ENCODE data around the gene WDR70.
"Not testable (repeated sequence)": the region's sequence is repeated elsewhere in the genome, so short reads cannot be mapped to it uniquely, and the experiment has no call there.

WDR70 gene

DNA sequence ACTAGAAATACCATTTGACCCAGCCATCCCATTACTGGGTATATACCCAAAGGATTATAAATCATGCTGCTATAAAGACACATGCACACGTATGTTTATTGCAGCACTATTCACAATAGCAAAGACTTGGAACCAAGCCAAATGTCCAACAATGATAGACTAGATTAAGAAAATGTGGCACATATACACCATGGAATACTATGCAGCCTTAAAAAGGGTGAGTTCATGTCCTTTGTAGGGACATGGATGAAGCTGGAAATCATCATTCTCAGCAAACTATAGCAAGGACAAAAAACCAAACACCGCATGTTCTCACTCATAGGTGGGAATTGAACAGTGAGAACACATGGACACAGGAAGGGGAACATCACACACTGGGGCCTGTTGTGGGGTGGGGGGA lies 243.2 kb downstream of the WDR70 start:
- not testable (repeated sequence) for H3K9me3 ChIP-seq (ENCODE audit: low read length); H3K9ac ChIP-seq (ENCODE audit: low read length); H3K36me3 ChIP-seq (ENCODE audit: insufficient read depth, low read length); H3K4me1 ChIP-seq (ENCODE audit: insufficient read depth, low read length); H3K4me3 ChIP-seq (ENCODE audit: low read depth in 1 of 2, low read length in 2 of 2); H3K27ac ChIP-seq (ENCODE audit: low read depth, low read length); H3K27me3 ChIP-seq (ENCODE audit: control insufficient read depth in 1 of 2, insufficient read depth in 2 of 2, low read length in 2 of 2)

DNA sequence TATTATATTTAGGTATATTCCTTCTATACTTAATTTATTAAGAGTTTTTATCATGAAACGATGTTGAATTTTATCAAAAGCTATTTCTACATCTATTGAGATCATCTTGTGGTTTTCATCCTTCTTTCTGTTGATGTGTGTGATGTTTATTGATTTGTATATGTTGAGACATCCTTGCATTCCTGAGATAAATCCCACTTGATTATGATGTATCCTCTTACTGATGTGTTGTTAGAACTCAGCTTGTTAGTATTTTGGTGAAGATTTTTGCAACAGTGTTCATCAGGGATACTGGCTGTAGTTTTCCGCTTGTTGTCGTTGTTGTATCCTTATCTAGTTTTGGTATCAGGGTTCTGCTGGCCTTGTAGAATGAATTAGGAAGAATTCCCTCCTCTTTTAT lies 247.1 kb downstream of the WDR70 start:
- no peak overlapping the region for H3K27ac ChIP-seq (ENCODE audit: low read depth, low read length)
- H3K9me3 ChIP-seq (ENCODE audit: low read length) = no peaks in the 10 kb centered on the region
- no peaks in the 10 kb centered on the region for H3K4me1 ChIP-seq (ENCODE audit: insufficient read depth, low read length)
- H3K36me3 ChIP-seq (ENCODE audit: insufficient read depth, low read length) = no peaks in the 10 kb centered on the region
- H3K4me3 ChIP-seq (ENCODE audit: low read depth in 1 of 2, low read length in 2 of 2) = no peak overlapping the region
- H3K9ac ChIP-seq (ENCODE audit: low read length) = no peak overlapping the region
- H3K27me3 ChIP-seq (ENCODE audit: control insufficient read depth in 1 of 2, insufficient read depth in 2 of 2, low read length in 2 of 2) = no peaks in the 10 kb centered on the region

DNA sequence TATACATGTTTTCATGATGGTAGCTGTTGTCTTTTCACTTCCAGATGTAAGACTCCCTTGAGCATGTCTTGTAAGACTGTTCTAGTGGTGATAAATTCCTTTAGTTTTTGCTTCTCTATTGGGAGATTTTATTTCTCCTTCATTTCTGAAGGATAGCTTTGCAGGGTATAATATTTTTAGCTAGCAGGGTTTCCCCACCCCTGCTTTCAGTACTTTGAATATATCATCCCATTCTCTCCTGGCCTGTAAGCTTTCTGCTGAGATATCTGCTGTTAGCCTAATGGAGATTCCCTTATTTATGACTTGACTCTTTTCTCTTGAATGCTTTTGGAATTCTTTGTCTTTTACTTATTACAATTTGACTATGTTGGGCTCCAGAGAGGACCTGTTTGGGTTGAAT lies 249.8 kb downstream of the WDR70 start:
- Histone ChIP-seq H3K36me3 (ENCODE audit: insufficient read depth, low read length) (no peaks in the 10 kb centered on the region), H3K4me1 (ENCODE audit: insufficient read depth, low read length) (no peaks in the 10 kb centered on the region), H3K27me3 (ENCODE audit: control insufficient read depth in 1 of 2, insufficient read depth in 2 of 2, low read length in 2 of 2) (no peaks in the 10 kb centered on the region), H3K9me3 (ENCODE audit: low read length) (no peaks in the 10 kb centered on the region), H3K4me3 (ENCODE audit: low read depth in 1 of 2, low read length in 2 of 2) (no peak overlapping the region), H3K27ac (ENCODE audit: low read depth, low read length) (no peak overlapping the region), H3K9ac (ENCODE audit: low read length) (no peak overlapping the region)

DNA sequence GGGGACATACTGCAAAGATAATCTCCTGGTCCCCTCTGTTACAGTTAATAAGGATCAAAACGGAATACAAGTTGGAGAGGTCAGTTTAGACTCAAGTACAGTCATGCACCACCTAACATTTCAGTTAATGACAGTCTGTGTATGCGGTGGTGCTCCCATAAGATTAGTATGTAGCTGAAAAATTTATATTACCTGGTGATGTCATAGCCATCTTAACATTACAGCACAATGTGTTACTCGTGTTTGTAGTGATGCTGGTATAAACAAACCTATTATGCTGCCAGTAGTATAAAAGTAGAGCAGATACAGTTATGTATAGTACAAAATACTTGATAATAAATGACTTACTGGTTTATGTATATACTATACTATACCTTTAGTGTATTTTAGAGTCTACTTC lies 252.8 kb downstream of the WDR70 start:
- H3K4me1 ChIP-seq (ENCODE audit: insufficient read depth, low read length) = no peaks in the 10 kb centered on the region
- H3K9ac ChIP-seq (ENCODE audit: low read length) = no peak overlapping the region
- no peak overlapping the region for H3K27ac ChIP-seq (ENCODE audit: low read depth, low read length)
- no peak overlapping the region for H3K4me3 ChIP-seq (ENCODE audit: low read depth in 1 of 2, low read length in 2 of 2)
- no peaks in the 10 kb centered on the region for H3K36me3 ChIP-seq (ENCODE audit: insufficient read depth, low read length)
- no peaks in the 10 kb centered on the region for H3K9me3 ChIP-seq (ENCODE audit: low read length)
- no peaks in the 10 kb centered on the region for H3K27me3 ChIP-seq (ENCODE audit: control insufficient read depth in 1 of 2, insufficient read depth in 2 of 2, low read length in 2 of 2)

DNA sequence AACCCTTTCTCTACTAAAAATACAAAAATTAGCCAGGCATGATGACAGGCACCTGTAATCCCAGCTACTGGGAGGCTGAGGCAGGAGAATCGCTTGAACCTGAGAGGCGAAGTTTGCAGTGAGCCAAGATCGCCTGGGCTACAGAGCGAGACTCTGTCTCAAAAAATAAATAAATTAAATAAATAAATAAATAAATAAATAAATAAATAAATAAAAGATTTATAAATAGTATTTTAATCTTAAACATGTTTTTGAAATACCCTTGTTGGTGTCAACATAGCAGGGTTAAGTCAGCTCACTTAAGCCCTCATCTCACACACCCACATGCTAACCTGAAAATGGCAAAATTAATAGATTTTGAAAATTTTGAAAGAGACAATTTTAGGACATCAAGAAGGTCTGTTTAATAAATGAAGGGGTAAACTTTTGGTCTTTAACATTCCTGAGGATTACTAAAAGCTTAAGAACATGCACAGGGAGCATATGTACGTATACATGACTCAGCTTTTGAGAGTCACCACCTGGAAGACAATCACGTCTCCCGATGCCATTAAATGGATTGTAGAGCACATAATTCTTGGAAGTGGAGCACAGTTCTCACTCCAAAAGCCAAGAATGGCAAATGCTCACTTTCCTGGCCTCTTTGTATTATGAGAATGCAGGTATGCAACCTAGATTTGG lies 258.2 kb downstream of the WDR70 start:
- no peak overlapping the region for H3K9ac ChIP-seq (ENCODE audit: low read length)
- no peaks in the 10 kb centered on the region for H3K27me3 ChIP-seq (ENCODE audit: control insufficient read depth in 1 of 2, insufficient read depth in 2 of 2, low read length in 2 of 2)
- H3K36me3 ChIP-seq (ENCODE audit: insufficient read depth, low read length) = no peaks in the 10 kb centered on the region

DNA sequence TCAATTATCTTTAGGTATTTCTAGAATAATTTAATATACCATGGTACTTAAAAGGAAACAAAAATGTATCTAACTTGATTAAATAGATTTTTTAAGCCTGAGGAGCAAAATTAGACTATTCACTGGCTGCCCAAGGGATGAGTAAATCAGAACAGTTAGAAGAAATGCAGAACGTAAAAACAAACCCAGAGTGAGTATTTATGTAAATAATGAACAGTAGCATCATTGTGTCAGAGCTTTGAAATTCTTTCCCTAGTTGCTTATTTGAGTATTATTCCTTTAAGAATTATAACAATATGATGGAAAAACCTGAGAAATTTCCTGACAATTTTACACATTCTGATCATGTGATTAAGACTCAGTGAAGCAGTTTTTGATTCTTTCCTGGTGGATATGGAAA lies 259.8 kb downstream of the WDR70 start:
- Histone ChIP-seq H3K36me3 (ENCODE audit: insufficient read depth, low read length) (no peaks in the 10 kb centered on the region), H3K4me3 (ENCODE audit: low read depth in 1 of 2, low read length in 2 of 2) (no peak overlapping the region), H3K9ac (ENCODE audit: low read length) (no peak overlapping the region), H3K27ac (ENCODE audit: low read depth, low read length) (no peak overlapping the region), H3K4me1 (ENCODE audit: insufficient read depth, low read length) (peaks cover 9% of the 10 kb centered on the region), H3K9me3 (ENCODE audit: low read length) (no peaks in the 10 kb centered on the region), H3K27me3 (ENCODE audit: control insufficient read depth in 1 of 2, insufficient read depth in 2 of 2, low read length in 2 of 2) (no peaks in the 10 kb centered on the region)

More for the DNA sequence above, 258.2 kb downstream of the WDR70 start:
- Histone ChIP-seq H3K4me3 (ENCODE audit: low read depth in 1 of 2, low read length in 2 of 2) (no peak overlapping the region), H3K27ac (ENCODE audit: low read depth, low read length) (no peak overlapping the region), H3K9me3 (ENCODE audit: low read length) (no peaks in the 10 kb centered on the region), H3K4me1 (ENCODE audit: insufficient read depth, low read length) (peaks cover 9% of the 10 kb centered on the region)

DNA sequence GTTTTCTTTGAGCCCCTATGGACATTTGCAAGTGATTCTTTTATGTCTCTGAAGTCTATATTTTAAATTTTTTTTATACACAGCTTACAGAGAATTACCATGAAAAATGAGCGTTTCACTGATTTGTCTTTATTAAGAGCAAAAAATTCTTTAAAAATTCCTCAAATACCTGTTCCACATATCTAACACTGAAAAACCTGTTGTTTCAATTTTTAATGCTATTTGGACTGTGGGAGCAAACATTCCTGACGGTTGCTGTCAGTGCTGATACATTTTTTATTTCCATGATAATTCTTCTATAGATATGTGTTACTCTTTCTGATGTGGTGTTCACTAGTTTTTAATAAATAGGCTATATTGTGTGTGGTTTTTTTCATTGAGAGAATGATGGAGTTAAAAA lies 261.0 kb downstream of the WDR70 start:
- Histone ChIP-seq H3K9ac (ENCODE audit: low read length) (no peak overlapping the region), H3K36me3 (ENCODE audit: insufficient read depth, low read length) (no peaks in the 10 kb centered on the region), H3K27ac (ENCODE audit: low read depth, low read length) (no peak overlapping the region), H3K27me3 (ENCODE audit: control insufficient read depth in 1 of 2, insufficient read depth in 2 of 2, low read length in 2 of 2) (no peaks in the 10 kb centered on the region), H3K9me3 (ENCODE audit: low read length) (no peaks in the 10 kb centered on the region), H3K4me3 (ENCODE audit: low read depth in 1 of 2, low read length in 2 of 2) (no peak overlapping the region), H3K4me1 (ENCODE audit: insufficient read depth, low read length) (peaks cover 9% of the 10 kb centered on the region)

DNA sequence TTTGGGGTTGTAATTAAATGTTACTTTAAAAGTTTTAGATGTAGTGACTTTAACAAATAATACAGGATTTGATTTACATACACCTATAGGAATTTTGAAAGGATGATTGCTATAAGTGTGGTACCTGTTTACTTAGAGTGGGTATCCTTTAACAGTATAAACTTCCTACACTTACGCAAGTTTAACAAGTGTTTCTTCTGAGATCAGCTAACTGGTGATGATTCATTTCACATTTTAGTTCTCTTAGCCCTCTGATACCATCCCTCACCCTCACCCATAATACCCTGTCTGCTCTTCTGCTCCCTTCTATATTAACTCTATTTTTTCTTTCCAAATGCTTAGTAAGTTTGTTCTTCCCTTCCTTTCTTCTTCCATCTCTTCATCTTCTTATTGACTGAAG lies 262.8 kb downstream of the WDR70 start:
- H3K27me3 ChIP-seq (ENCODE audit: control insufficient read depth in 1 of 2, insufficient read depth in 2 of 2, low read length in 2 of 2) = no peaks in the 10 kb centered on the region
- no peaks in the 10 kb centered on the region for H3K9me3 ChIP-seq (ENCODE audit: low read length)
- H3K4me1 ChIP-seq (ENCODE audit: insufficient read depth, low read length) = peaks cover 9% of the 10 kb centered on the region
- H3K27ac ChIP-seq (ENCODE audit: low read depth, low read length) = no peak overlapping the region
- H3K36me3 ChIP-seq (ENCODE audit: insufficient read depth, low read length) = no peaks in the 10 kb centered on the region
- no peak overlapping the region for H3K9ac ChIP-seq (ENCODE audit: low read length)
- no peak overlapping the region for H3K4me3 ChIP-seq (ENCODE audit: low read depth in 1 of 2, low read length in 2 of 2)

DNA sequence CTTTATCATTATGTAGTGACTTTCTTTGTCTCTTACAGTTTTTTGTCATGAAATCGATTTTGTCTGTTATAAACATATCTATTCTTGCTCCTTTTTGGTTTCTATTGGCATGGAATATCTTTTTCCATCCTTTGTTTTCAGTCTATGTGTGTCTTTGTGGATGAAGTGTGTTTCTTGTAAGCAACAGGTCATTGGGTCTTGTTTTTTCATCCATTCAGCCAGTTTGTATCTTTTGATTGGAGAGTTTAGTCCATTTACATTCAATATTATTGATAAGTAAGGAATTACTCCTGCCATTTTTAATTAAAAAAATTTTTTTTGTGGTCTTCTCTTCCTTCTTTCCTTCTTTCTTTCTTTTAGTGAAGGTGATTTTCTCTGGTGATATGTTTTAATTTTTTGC lies 266.6 kb downstream of the WDR70 start:
- Histone ChIP-seq H3K36me3 (ENCODE audit: insufficient read depth, low read length) (no peaks in the 10 kb centered on the region), H3K27me3 (ENCODE audit: control insufficient read depth in 1 of 2, insufficient read depth in 2 of 2, low read length in 2 of 2) (no peaks in the 10 kb centered on the region), H3K4me3 (ENCODE audit: low read depth in 1 of 2, low read length in 2 of 2) (no peak overlapping the region), H3K9me3 (ENCODE audit: low read length) (no peaks in the 10 kb centered on the region), H3K4me1 (ENCODE audit: insufficient read depth, low read length) (peaks cover 1% of the 10 kb centered on the region), H3K9ac (ENCODE audit: low read length) (no peak overlapping the region), H3K27ac (ENCODE audit: low read depth, low read length) (no peak overlapping the region)

DNA sequence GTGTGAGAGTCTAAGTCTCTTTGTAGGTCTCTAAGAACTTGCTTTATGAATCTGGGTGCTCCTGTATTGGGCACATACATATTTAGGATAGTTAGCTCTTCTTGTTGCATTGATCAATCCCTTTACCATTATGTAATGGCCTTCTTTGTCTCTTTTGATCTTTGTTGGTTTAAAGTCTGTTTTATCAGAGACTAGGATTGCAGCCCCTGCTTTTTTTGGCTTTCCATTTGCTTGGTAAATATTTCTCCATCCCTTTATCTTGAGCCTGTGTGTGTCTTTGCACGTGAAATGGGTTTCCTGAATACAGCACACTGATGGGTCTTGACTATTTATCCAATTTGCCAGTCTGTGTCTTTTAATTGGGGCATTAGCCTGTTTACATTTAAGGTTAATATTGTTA lies 275.4 kb downstream of the WDR70 start:
- H3K9ac ChIP-seq (ENCODE audit: low read length); H3K27ac ChIP-seq (ENCODE audit: low read depth, low read length); H3K9me3 ChIP-seq (ENCODE audit: low read length); H3K27me3 ChIP-seq (ENCODE audit: control insufficient read depth in 1 of 2, insufficient read depth in 2 of 2, low read length in 2 of 2); H3K36me3 ChIP-seq (ENCODE audit: insufficient read depth, low read length); H3K4me3 ChIP-seq (ENCODE audit: low read depth in 1 of 2, low read length in 2 of 2); H3K4me1 ChIP-seq (ENCODE audit: insufficient read depth, low read length): not testable (repeated sequence)

DNA sequence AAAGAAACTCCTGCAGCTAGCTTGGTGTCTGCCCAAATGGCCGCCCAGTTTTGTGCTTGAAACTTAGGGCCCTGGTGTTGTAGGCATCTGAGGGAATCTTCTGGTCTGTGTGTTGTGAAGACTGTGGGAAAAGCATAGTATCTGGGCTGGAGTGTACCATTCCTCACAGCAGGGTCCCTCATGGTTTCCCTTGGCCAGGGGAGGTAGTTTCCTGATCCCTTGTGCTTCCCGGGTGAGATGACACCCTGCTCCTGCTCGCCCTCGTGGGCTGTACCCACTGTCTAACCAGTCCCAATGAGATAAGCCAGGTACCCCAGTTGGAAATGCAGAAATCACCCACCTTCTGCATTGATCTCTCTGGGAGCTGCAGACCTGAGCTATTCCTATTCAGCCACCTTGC lies 277.9 kb downstream of the WDR70 start:
- no peaks in the 10 kb centered on the region for H3K36me3 ChIP-seq (ENCODE audit: insufficient read depth, low read length)
- no peak overlapping the region for H3K4me3 ChIP-seq (ENCODE audit: low read depth in 1 of 2, low read length in 2 of 2)
- no peaks in the 10 kb centered on the region for H3K9me3 ChIP-seq (ENCODE audit: low read length)
- no peaks in the 10 kb centered on the region for H3K27me3 ChIP-seq (ENCODE audit: control insufficient read depth in 1 of 2, insufficient read depth in 2 of 2, low read length in 2 of 2)
- H3K27ac ChIP-seq (ENCODE audit: low read depth, low read length) = no peak overlapping the region
- no peak overlapping the region for H3K9ac ChIP-seq (ENCODE audit: low read length)
- peaks cover 13% of the 10 kb centered on the region for H3K4me1 ChIP-seq (ENCODE audit: insufficient read depth, low read length)

DNA sequence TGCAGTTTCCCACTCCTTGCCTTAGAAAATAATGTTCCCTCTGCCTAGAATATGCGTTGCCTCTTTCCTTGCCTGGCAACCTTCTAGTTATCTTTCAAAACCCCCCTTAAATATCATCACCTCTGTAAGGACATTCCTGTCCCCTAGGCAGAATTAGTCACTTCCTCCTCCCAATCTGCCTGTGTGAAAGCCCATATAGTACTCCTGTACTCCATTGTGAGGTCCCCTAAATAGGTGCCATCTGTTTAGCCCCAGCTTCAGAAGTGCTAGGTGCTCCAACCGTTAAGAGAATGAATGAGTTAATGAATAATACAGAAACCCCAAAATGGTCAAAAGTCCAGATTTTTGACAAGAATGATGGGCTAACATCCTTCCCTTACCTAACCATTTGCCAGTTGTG lies 279.3 kb downstream of the WDR70 start:
- no peaks in the 10 kb centered on the region for H3K36me3 ChIP-seq (ENCODE audit: insufficient read depth, low read length)
- H3K9ac ChIP-seq (ENCODE audit: low read length) = no peak overlapping the region
- H3K4me3 ChIP-seq (ENCODE audit: low read depth in 1 of 2, low read length in 2 of 2) = no peak overlapping the region
- H3K27me3 ChIP-seq (ENCODE audit: control insufficient read depth in 1 of 2, insufficient read depth in 2 of 2, low read length in 2 of 2) = no peaks in the 10 kb centered on the region
- H3K9me3 ChIP-seq (ENCODE audit: low read length) = no peaks in the 10 kb centered on the region
- no peak overlapping the region for H3K27ac ChIP-seq (ENCODE audit: low read depth, low read length)
- peaks cover 23% of the 10 kb centered on the region for H3K4me1 ChIP-seq (ENCODE audit: insufficient read depth, low read length)
